Measurements from ENCODE around the gene HBQ1.

The HBQ1 gene

DNA sequence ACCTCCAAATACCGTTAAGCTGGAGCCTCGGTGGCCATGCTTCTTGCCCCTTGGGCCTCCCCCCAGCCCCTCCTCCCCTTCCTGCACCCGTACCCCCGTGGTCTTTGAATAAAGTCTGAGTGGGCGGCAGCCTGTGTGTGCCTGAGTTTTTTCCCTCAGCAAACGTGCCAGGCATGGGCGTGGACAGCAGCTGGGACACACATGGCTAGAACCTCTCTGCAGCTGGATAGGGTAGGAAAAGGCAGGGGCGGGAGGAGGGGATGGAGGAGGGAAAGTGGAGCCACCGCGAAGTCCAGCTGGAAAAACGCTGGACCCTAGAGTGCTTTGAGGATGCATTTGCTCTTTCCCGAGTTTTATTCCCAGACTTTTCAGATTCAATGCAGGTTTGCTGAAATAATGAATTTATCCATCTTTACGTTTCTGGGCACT, 2.9 kb upstream of the HBQ1 start:
- in situ Hi-C loops (cut with HindIII; ENCODE audit: low pct_ligation_motif_present, low sequenced_read_pairs) = no loop called here
- no peak overlapping the region for H3K27ac ChIP-seq
- H3K27me3 ChIP-seq (replicated peaks) = peaks cover 38% of the 10 kb centered on the region
- no peak overlapping the region for H3K4me3 ChIP-seq (ENCODE audit: low read depth, low read length)
- TF ChIP-seq, protein P1, sequence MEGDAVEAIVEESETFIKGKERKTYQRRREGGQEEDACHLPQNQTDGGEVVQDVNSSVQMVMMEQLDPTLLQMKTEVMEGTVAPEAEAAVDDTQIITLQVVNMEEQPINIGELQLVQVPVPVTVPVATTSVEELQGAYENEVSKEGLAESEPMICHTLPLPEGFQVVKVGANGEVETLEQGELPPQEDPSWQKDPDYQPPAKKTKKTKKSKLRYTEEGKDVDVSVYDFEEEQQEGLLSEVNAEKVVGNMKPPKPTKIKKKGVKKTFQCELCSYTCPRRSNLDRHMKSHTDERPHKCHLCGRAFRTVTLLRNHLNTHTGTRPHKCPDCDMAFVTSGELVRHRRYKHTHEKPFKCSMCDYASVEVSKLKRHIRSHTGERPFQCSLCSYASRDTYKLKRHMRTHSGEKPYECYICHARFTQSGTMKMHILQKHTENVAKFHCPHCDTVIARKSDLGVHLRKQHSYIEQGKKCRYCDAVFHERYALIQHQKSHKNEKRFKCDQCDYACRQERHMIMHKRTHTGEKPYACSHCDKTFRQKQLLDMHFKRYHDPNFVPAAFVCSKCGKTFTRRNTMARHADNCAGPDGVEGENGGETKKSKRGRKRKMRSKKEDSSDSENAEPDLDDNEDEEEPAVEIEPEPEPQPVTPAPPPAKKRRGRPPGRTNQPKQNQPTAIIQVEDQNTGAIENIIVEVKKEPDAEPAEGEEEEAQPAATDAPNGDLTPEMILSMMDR (IDR thresholded peaks at IDR 0.05; ENCODE audit: low read depth, low read length, missing control alignments) = no peak
- DNase-seq = no peak
- H3K36me3 ChIP-seq (replicated peaks) = no peaks in the 10 kb centered on the region

DNA sequence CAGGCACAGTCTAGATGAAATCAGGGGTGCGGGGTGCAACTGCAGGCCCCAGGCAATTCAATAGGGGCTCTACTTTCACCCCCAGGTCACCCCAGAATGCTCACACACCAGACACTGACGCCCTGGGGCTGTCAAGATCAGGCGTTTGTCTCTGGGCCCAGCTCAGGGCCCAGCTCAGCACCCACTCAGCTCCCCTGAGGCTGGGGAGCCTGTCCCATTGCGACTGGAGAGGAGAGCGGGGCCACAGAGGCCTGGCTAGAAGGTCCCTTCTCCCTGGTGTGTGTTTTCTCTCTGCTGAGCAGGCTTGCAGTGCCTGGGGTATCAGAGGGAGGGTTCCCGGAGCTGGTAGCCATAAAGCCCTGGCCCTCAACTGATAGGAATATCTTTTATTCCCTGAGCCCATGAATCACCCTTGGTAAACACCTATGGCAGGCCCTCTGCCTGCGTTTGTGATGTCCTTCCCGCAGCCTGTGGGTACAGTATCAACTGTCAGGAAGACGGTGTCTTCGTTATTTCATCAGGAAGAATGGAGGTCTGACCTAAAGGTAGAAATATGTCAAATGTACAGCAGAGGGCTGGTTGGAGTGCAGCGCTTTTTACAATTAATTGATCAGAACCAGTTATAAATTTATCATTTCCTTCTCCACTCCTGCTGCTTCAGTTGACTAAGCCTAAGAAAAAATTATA, 2.1 kb upstream of the HBQ1 start:
- Histone ChIP-seq H3K36me3 (replicated peaks) (no peaks in the 10 kb centered on the region), H3K27ac (no peak overlapping the region), H3K27me3 (replicated peaks) (peaks cover 38% of the 10 kb centered on the region), H3K4me3 (ENCODE audit: low read depth, low read length) (no peak overlapping the region)
- DNase-seq = no peak
- TF ChIP-seq, protein P1 (IDR thresholded peaks at IDR 0.05; ENCODE audit: low read depth, low read length, missing control alignments) = no peak
- in situ Hi-C loops (cut with HindIII; ENCODE audit: low pct_ligation_motif_present, low sequenced_read_pairs) = no loop called here

DNA sequence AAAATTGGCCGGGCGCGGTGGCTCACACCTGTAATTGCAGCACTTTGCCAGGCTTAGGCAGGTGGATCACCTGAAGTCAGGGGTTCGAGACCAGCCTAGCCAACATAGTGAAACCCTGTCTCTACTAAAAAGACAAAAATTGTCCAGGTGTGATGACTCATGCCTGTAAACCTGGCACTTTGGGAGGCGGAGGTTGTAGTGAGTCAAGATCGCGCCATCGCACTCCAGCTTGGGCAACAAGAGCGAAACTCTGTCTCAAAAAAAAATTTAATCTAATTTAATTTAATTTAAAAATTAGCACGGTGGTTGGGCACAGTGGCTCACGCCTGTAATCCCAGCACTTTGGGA, 1.6 kb upstream of the HBQ1 start:
- in situ Hi-C loops (cut with HindIII; ENCODE audit: low pct_ligation_motif_present, low sequenced_read_pairs) = no loop called here
- H3K27me3 ChIP-seq (replicated peaks) = peaks cover 34% of the 10 kb centered on the region
- TF ChIP-seq, protein P1 (IDR thresholded peaks at IDR 0.05; ENCODE audit: low read depth, low read length, missing control alignments) = no peak

DNA sequence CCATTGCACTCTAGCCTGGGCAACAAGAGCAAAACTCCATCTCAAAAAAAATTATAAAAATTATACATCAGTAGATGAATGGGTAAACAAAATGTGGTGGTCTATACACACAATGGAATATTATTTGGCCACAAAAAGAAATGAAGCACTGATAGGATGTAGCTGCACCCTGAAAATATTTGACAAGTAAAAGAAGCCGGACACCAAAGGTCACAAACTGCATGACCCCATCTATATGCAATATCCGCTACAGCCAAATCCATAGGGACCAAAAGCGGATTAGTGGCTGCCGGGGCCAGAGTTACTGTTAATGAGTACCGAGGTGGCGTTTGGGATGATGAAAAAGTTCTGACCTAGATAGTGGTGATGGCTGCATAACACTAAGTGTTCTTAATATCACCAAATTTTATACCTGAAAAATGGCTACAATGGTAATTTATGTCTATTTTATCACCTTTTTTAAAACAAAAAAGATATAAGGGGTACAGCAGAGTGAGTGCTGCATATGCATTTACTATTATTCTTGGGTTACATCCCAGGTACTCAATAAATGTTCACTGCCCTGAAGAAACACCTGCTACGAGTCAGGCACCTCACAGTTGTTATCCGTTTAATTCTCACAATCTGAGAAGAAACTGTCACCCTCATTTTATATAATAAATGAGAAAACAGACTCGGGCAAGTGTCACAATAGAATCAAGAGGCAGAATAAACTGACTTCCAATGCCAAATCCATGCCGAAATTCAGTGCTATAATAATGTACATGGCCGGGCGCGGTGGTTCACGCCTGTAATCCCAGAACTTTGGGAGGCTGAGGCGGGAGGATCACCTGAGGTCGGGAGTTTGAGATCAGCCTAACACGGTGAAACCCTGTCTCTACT, 807 bp upstream of the HBQ1 start:
- Histone ChIP-seq H3K36me3 (replicated peaks) (no peaks in the 10 kb centered on the region), H3K27me3 (replicated peaks) (peaks cover 34% of the 10 kb centered on the region), H3K27ac (no peak overlapping the region), H3K4me3 (ENCODE audit: low read depth, low read length) (no peak overlapping the region)
- TF ChIP-seq, protein P1 (IDR thresholded peaks at IDR 0.05; ENCODE audit: low read depth, low read length, missing control alignments) = no peak
- in situ Hi-C loops (cut with HindIII; ENCODE audit: low pct_ligation_motif_present, low sequenced_read_pairs) = no loop called here
- DNase-seq = no peak

More for the DNA sequence above, 1.6 kb upstream of the HBQ1 start:
- H3K4me3 ChIP-seq (ENCODE audit: low read depth, low read length) = no peak overlapping the region
- no peak overlapping the region for H3K27ac ChIP-seq
- no peaks in the 10 kb centered on the region for H3K36me3 ChIP-seq (replicated peaks)
- no peak for DNase-seq

DNA sequence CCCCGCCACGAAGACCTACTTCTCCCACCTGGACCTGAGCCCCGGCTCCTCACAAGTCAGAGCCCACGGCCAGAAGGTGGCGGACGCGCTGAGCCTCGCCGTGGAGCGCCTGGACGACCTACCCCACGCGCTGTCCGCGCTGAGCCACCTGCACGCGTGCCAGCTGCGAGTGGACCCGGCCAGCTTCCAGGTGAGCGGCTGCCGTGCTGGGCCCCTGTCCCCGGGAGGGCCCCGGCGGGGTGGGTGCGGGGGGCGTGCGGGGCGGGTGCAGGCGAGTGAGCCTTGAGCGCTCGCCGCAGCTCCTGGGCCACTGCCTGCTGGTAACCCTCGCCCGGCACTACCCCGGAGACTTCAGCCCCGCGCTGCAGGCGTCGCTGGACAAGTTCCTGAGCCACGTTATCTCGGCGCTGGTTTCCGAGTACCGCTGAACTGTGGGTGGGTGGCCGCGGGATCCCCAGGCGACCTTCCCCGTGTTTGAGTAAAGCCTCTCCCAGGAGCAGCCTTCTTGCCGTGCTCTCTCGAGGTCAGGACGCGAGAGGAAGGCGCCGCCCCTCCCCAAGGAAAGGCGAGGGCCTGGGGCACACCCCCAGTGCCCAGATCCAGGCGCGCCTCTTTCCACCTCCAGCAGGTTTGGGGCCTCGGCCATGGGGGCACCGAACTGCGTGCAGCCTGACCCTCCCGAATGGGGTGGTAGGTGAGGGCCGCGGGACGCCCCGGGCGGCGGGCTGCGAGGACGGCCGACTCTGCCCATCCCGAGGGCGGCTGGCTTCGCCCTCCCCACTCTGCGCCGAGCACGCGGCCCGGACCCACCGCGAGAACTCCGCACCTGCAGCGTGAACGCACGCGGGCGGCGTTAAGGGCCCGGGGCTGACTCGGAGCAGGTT, 664 bp downstream of the HBQ1 start:
- Histone ChIP-seq H3K27ac (no peak overlapping the region), H3K36me3 (replicated peaks) (peaks cover 8% of the 10 kb centered on the region), H3K4me3 (ENCODE audit: low read depth, low read length) (peak overlapping the region; percentile 26), H3K27me3 (replicated peaks) (peaks cover 26% of the 10 kb centered on the region)
- DNase-seq = peak; percentile 55
- in situ Hi-C loops (cut with HindIII; ENCODE audit: low pct_ligation_motif_present, low sequenced_read_pairs) = no loop called here
- TF ChIP-seq, protein P1 (IDR thresholded peaks at IDR 0.05; ENCODE audit: low read depth, low read length, missing control alignments) = peak; percentile 12

Data from brain microvascular endothelial cell (primary cell).